ENCODE measurements around the gene SETD2. TPM values are rescaled to one million over a fixed set of nuclear protein-coding genes. Genes with fewer than 3 reads are reported as not detected.

The SETD2 gene
- total RNA-seq, 1 experiment from 2014 or later: 38.0 TPM

GRCh38 chr3:47204875-47205274, 41.0 kb upstream of the SETD2 start:
- no peaks in the 10 kb centered on the region for H3K9me3 Mint-ChIP-seq (ENCODE audit: unreplicated experiment)
- H3K36me3 Mint-ChIP-seq (ENCODE audit: insufficient read depth, unreplicated experiment): no peaks in the 10 kb centered on the region
- DNase-seq (ENCODE audit: unreplicated experiment): no peak
- CTCF ChIA-PET: interaction anchor here (0.6 kb wide), 1 partner anchor 1193 kb away, joined by 4 read pairs; no protein-coding TSS in a partner anchor
- no peak overlapping the region for H3K4me3 Mint-ChIP-seq (ENCODE audit: unreplicated experiment)
- BruUV-seq (replicated peaks): no TSS peak
- no peak overlapping the region for H3K27ac Mint-ChIP-seq (ENCODE audit: low read depth, unreplicated experiment)
- TF ChIP-seq CTCF (IDR thresholded peaks at IDR 0.05; ENCODE audit: unreplicated experiment): no peak
- H3K4me1 Mint-ChIP-seq (ENCODE audit: insufficient read depth, unreplicated experiment): no peaks in the 10 kb centered on the region
- POLR2A ChIA-PET: no interaction called here
- intact Hi-C loops (cut with micrococcal nuclease): no loop called here
- H3K27me3 Mint-ChIP-seq (ENCODE audit: insufficient read depth, unreplicated experiment): no peaks in the 10 kb centered on the region

- Mint-ChIP-seq H3K4me3 (ENCODE audit: unreplicated experiment) (no peak overlapping the region), H3K36me3 (ENCODE audit: insufficient read depth, unreplicated experiment) (no peaks in the 10 kb centered on the region), H3K27ac (ENCODE audit: low read depth, unreplicated experiment) (no peak overlapping the region), H3K4me1 (ENCODE audit: insufficient read depth, unreplicated experiment) (no peaks in the 10 kb centered on the region), H3K9me3 (ENCODE audit: unreplicated experiment) (no peaks in the 10 kb centered on the region), H3K27me3 (ENCODE audit: insufficient read depth, unreplicated experiment) (no peaks in the 10 kb centered on the region)
- POLR2A ChIA-PET: no interaction called here
- CTCF ChIA-PET: no interaction called here
- intact Hi-C loops (cut with micrococcal nuclease): no loop called here
- DNase-seq (ENCODE audit: unreplicated experiment): no peak
- BruUV-seq (replicated peaks): no TSS peak
- no peak for TF ChIP-seq CTCF (IDR thresholded peaks at IDR 0.05; ENCODE audit: unreplicated experiment)
These were observed 38.6 kb upstream of the SETD2 start for GRCh38 chr3:47202542-47202941.

- intact Hi-C loops (cut with micrococcal nuclease): no loop called here
- Mint-ChIP-seq H3K9me3 (ENCODE audit: unreplicated experiment) (no peaks in the 10 kb centered on the region), H3K27ac (ENCODE audit: low read depth, unreplicated experiment) (no peak overlapping the region), H3K36me3 (ENCODE audit: insufficient read depth, unreplicated experiment) (no peaks in the 10 kb centered on the region), H3K4me3 (ENCODE audit: unreplicated experiment) (no peak overlapping the region), H3K27me3 (ENCODE audit: insufficient read depth, unreplicated experiment) (no peaks in the 10 kb centered on the region), H3K4me1 (ENCODE audit: insufficient read depth, unreplicated experiment) (peaks cover 5% of the 10 kb centered on the region)
- POLR2A ChIA-PET: no interaction called here
- no peak for TF ChIP-seq CTCF (IDR thresholded peaks at IDR 0.05; ENCODE audit: unreplicated experiment)
- CTCF ChIA-PET: no interaction called here
- DNase-seq (ENCODE audit: unreplicated experiment): no peak
- no TSS peak for BruUV-seq (replicated peaks)
These were observed 33.4 kb upstream of the SETD2 start for GRCh38 chr3:47197287-47197686.

GRCh38 chr3:47194994-47195393, 31.1 kb upstream of the SETD2 start:
- Mint-ChIP-seq H3K4me1 (ENCODE audit: insufficient read depth, unreplicated experiment) (peaks cover 5% of the 10 kb centered on the region), H3K36me3 (ENCODE audit: insufficient read depth, unreplicated experiment) (no peaks in the 10 kb centered on the region), H3K27ac (ENCODE audit: low read depth, unreplicated experiment) (no peak overlapping the region), H3K9me3 (ENCODE audit: unreplicated experiment) (no peaks in the 10 kb centered on the region), H3K27me3 (ENCODE audit: insufficient read depth, unreplicated experiment) (no peaks in the 10 kb centered on the region), H3K4me3 (ENCODE audit: unreplicated experiment) (no peak overlapping the region)
- CTCF ChIA-PET: interaction anchor here (0.5 kb wide), 1 partner anchor 180 kb away, joined by 3 read pairs; no protein-coding TSS in a partner anchor
- POLR2A ChIA-PET: interaction anchor here (0.6 kb wide), 1 partner anchor 285 kb away, joined by 3 read pairs; no protein-coding TSS in a partner anchor
- intact Hi-C loops (cut with micrococcal nuclease): no loop called here
- no peak for DNase-seq (ENCODE audit: unreplicated experiment)
- no TSS peak for BruUV-seq (replicated peaks)
- TF ChIP-seq CTCF (IDR thresholded peaks at IDR 0.05; ENCODE audit: unreplicated experiment): no peak
